ENCODE results near the gene SPTLC3.
"Not testable (repeated sequence)": the region's sequence is repeated elsewhere in the genome, so short reads cannot be mapped to it uniquely, and the experiment has no call there.

The SPTLC3 gene

GRCh38 chr20:13008761-13009681, at the start of gene SPTLC3:
Gene SPTLC3 (plus strand): TSS chr20:13008972. CDS start chr20:13009268, 296 bp downstream.
- DNase-seq: no peak

- no peak for DNase-seq
Measured at GRCh38 chr20:12961725-12962124, 47.0 kb upstream of the SPTLC3 start.

- DNase-seq: no peak
Measured at GRCh38 chr20:12962895-12963294, 45.9 kb upstream of the SPTLC3 start.

GRCh38 chr20:12963416-12963815, 45.4 kb upstream of the SPTLC3 start:
- DNase-seq: no peak

GRCh38 chr20:12965212-12965869, 43.4 kb upstream of the SPTLC3 start:
- no peak for DNase-seq

- no peak for DNase-seq
Measured at GRCh38 chr20:12965870-12966251, 42.9 kb upstream of the SPTLC3 start.

- DNase-seq: no peak
Measured at GRCh38 chr20:12966468-12967085, 42.2 kb upstream of the SPTLC3 start.

GRCh38 chr20:12967932-12968331, 40.8 kb upstream of the SPTLC3 start:
- no peak for DNase-seq

- no peak for DNase-seq
Measured at GRCh38 chr20:12968472-12968871, 40.3 kb upstream of the SPTLC3 start.

GRCh38 chr20:12969071-12969669, 39.6 kb upstream of the SPTLC3 start:
- DNase-seq: no peak

- no peak for DNase-seq
Measured at GRCh38 chr20:12970372-12970821, 38.4 kb upstream of the SPTLC3 start.

- no peak for DNase-seq
Measured at GRCh38 chr20:12975833-12976608, 32.8 kb upstream of the SPTLC3 start.

GRCh38 chr20:12976720-12977309, 32.0 kb upstream of the SPTLC3 start:
- no peak for DNase-seq

GRCh38 chr20:12977328-12978125, 31.2 kb upstream of the SPTLC3 start:
- no peak for DNase-seq

GRCh38 chr20:12978126-12978394, 30.7 kb upstream of the SPTLC3 start:
- DNase-seq: no peak

- no peak for DNase-seq
Measured at GRCh38 chr20:12978613-12979495, 29.9 kb upstream of the SPTLC3 start.

GRCh38 chr20:12979713-12980112, 29.1 kb upstream of the SPTLC3 start:
- not testable (repeated sequence) for DNase-seq

- no peak for DNase-seq
Measured at GRCh38 chr20:12982098-12982497, 26.7 kb upstream of the SPTLC3 start.

GRCh38 chr20:12984069-12984765, 24.6 kb upstream of the SPTLC3 start:
- no peak for DNase-seq

- no peak for DNase-seq
Measured at GRCh38 chr20:12984863-12985262, 23.9 kb upstream of the SPTLC3 start.

Data from NCI-H2029 treated with DMSO at 0.1 percent for 48 hours (cell line).